ENCODE measurements around the gene BANP.
"Not testable (repeated sequence)": the region's sequence is repeated elsewhere in the genome, so short reads cannot be mapped to it uniquely, and the experiment has no call there.

The BANP gene

DNA sequence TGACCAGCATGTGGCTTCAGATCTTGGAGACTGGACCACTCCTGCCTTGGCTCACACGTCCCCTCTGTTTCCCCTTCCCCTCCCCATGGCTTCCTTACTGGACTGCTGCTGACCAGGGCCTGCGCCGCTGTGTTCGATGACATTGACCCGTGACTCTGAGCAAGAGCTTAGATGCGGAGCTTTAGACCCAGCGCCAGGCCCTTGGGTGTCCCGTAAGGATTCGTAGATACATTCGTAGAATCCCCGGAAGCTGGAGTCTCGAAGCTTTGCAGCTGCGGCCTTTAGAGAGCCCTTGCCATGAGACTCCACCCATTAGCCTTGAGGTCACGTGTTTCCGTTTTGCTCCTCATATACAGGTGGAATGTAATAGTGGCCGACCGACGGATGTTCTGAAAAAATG lies 65.2 kb downstream of the BANP start:
- not testable (repeated sequence) for DNase-seq

DNA sequence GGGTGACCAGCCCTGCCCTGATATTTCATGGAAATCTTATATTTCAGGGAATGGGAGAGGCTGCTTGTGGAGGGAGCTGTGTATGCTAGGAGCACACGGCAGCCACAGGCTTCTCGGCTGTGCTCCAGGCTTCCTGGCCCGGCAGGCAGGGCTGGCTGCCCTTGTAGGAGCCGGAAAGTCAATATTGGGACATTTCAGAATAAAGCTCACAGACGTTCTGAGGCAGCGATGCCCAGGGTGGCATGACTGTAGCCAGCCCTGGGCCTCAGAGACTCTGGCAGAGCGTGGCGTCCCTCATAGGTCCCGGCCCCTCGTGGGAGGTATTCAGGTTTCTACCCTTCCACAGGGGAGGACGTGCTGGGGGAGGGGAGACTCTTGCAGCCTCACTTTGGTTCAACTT lies 65.7 kb downstream of the BANP start:
- peak in 1 of 14 donors; percentile 41 for DNase-seq

DNA sequence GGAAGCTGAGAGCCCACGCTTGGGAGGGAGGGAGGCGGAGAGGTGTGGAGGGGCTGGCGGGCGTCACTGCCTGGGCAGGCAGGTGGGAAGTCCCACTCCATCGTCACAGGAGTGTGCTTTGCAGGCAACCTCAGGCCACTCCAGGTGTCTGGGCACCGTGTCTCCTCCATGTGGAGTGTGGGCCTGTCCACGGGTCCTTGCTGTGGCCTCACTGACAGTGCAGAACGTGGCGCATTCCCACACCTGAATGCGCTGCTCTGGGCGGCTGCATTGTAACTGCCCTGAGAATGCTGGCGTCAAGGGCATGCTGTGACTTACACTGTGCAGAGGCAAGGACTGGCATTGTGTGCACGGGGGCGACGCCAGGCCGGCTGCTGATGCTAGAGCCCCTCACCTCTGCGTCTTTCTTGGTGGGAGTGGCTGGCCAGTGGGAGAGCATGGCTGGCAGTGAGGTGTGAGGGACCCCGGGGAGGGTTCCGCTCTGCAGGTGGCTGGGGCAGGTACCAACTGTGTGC lies 66.4 kb downstream of the BANP start:
- no peak for DNase-seq

DNA sequence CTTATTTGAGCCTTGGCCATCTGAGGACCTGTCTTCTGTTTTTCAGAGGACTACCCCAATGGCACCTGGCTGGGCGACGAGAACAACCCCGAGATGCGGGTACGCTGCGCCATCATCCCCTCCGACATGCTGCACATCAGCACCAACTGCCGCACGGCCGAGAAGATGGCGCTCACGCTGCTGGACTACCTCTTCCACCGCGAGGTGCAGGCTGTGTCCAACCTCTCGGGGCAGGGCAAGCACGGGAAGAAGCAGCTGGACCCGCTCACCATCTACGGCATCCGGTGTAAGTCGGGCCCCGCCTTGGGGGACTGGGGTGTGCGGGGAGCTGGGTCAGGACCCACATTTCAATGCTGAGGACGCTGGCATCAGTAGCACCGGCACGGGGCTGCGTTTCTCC lies 67.1 kb downstream of the BANP start:
- DNase-seq, result not testable (repeated sequence)

DNA sequence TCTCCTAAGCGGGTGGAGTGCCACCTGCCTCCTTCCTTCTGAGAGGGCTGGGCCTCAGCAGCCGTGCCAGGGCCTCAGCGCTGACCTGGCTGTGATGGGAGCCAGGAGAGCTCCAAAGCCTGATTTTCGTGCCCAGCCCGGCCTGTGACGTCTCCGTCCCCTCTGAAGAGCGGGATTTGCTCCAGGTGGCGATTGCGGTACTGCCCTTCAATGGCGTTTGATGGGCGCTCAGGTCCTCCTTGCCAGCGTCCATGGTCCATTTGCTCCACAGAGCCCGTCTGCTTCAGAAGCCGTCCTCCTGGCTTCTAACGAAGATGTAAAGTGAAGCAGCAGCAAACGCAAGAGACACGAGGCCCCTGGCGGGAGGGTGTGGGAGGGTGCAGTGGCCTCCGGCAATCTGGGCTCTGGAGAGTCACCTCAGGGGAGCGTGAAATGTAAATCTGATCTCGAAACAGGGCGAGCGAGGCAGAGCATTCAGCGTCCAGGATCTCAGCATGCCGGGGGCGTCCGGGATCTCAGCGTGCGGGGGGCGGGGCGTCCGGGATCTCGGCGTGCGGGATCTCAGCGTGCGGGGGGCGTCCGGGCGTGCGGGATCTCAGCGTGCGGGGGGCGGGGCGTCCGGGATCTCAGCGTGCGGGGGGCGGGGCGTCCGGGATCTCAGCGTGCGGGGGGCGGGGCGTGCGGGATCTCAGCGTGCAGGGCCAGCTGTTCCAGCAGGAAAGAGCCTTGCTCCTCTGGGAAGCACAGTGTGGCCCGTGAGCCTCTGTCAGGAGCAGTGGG lies 68.0 kb downstream of the BANP start:
- DNase-seq, result peak in 1 of 14 donors; percentile 55

DNA sequence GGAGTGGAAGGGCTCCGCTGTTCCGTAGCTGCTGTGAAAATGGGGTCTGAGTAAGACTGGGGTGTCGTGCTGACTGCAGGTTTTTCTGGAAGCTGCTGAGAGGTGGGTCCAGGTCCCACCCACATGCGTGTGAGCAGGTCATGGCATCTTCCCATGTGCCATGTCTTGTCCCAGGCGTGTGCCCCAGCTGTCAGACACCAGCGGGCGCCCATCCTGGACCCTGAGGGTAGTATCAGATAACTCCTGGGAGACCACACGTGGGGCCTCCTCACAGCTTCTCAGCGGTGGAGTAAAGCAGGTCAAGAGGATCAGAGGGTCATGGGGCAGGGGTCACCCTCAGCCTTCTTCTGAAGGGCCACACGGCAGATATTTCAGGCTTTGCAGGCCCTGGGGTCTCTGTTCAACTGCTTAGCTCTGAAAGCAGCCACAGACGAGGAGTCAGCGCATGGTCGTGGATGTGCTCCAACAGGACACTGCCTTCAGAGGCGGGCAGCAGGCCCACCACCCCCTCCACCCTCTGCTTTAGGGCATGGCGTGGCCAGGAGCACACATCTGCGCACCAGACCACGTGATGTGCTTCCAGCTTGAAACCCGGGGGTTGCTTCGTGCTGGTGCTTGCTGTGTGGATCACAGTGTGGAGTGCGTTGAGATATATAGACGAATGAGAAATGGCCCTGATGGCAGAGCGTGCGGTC lies 68.7 kb downstream of the BANP start:
- no peak for DNase-seq

DNA sequence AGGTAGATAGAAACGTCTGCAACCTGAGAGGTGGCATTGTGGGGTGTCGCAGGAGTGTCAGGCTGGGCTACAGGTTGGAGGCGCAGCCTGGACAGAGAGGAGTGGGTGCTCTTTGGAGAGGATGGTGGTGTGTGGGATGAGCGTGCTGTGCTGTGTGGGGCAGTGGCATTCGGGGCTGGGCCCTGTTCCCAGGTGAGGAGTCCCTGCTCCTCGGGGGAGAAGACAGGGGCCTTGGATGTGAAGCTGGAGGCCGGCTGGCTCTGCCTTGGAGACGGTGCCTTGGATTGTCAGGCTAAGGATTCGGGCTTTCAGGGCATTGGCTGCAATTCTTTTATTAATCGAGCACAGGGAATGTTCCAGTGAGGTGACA lies 69.3 kb downstream of the BANP start:
- DNase-seq, result no peak

DNA sequence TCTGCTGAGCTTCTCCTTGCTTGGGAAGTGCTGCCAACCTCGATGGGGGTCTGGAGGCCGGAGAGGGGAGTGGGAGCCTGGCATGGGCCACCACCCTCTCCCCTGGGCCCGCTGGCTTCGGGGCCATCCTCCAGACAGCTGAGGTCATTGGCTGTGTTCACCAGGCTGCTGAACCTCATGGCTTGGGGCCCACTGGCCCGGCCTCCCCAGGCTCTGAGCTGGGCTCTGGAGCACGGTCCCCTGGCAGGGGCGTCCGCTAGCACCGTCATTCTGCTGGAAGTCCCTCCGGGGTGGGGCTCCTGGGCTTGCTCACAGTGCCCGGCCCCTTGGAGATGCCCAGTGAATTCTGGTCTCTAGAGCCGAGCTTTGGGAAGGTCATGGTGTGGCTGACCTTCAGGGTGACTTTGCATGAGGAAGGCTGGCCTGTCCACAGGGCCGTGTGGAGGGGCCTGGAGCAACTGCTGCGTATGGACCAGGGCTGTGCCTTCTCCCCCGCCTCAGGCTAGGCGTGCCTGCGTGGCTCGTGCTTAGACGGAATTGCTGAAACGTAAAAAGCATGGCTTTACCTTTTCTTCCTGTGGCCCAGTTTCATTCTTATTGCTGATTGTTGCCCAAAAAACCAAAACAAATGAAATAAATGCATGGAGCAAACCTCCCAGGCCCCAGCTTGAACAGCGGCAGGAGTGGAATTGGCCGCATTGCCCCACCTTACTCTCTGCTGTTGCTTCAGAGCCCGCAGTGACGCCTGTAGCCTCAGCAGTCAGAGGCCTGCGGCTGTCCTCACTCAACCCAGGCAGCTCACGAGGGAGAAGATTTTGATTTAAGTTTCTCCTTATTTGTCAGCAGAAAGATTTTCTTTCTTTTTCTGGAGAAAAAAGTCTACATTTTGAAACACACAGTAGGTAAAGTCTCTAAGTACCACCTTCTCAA lies 70.1 kb downstream of the BANP start:
- peak in 1 of 14 donors; percentile 55 for DNase-seq

DNA sequence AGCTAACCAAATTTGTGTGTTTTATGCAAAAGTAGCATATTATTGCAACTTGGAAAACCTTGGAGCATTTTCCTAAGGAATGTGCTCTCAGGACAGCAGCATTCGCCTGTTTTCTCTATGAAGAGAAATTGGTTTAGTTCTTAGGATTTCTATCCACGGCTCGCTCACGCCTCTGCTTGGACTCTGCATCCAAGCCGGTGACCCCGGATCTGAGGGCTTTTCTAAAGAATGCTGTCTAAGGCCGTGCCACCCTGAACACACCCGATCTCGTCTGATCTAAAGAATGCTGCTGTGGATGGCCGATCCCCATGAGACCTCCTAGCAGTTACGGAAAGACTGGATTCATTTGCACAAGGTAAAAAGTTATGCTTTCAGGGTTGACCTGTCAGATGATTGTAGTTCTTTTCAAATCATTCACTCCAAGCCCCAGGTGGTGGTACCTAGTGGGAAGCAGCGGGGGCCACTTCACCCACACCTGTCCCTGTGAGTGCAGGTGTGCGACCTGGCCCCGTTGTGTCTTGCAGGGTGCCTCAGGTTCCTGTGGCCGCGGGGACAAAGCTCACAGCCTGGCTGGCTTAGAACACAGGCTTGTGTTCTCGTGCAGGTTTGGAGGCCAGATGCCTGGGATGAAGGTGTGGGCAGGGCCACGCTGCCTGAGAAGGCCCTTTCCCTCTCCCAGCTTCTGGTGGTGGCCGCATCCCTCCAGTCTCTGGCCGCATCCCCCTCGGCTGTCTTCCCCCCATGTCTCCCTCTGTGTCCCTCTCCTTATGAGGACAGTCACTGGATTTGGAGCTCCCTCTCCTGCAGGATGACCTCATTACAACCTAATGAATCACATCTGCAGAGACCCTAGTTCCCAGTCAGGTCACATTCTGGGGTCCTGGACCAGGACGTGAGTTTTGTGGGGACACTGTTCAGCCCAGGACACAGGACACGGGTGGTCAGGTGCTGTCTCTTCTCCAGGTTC lies 71.1 kb downstream of the BANP start:
- DNase-seq, result no peak

DNA sequence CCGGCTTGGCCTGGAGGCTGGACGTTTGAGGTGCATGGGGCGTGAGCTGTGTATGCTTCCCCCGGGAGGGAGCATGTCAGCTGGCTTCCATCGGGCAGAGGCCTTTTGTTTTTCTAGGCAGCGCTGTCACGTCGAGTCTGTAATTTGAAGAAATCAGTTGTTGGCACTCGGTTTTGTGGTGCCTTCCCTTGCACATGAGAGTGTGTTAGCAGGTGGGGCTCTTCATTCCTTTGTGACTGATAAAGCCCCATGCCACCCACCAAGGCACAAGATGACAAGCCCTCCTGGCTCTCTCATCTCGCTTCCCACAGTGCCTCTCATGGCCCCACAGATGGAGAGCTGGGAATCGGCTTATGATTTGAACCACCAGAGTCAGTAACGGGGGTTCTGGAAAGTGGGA lies 72.1 kb downstream of the BANP start:
- DNase-seq, result no peak

DNA sequence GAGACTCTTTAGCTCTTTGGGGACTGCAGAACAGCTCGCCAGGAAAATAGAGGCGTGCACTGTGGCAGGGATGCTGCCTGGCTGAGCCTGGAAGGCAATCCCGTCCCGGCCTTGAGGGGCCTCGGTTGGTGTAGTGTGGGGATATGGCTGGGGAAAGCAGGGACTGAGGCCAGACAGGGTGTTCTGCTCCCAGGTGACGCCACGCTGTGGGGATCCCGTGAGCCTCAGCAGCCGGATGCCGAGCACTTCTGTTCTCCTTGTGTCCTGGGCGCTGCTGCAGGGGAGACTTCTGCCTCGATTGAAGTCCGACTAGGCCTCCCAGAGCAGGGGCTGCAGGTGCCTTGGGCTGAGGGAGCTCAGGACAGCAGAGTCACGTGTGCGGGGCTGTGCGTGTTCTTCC lies 72.6 kb downstream of the BANP start:
- DNase-seq, result no peak

DNA sequence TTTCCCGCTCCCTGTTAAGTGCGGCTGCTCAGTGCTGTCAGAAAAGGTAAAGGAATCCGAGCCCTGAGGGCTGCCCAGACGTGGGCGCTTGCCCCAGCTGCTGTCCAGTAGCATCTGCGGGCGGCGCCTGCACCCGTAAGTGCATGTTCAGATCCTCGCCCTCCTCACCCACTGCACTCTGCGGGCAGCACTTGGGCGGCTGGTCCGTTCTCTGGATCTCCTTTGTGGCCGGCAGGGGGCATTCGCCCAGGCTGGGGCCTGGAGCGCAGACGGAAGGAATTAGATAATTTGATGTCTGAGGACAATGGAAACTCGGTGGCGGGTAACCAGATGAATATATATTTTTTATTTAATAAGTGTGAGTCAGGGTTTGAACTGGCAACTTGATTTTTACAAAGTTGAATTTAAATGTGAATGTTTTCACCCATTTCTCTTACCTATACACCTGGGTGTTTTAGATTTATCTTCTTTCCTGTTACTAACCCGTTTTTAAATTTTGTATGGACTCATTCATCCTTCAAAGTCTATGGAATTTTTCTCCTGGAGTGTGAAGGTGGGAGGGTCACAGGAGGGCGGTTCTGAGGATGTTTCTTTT lies 73.4 kb downstream of the BANP start:
- DNase-seq, result not testable (repeated sequence)

DNA sequence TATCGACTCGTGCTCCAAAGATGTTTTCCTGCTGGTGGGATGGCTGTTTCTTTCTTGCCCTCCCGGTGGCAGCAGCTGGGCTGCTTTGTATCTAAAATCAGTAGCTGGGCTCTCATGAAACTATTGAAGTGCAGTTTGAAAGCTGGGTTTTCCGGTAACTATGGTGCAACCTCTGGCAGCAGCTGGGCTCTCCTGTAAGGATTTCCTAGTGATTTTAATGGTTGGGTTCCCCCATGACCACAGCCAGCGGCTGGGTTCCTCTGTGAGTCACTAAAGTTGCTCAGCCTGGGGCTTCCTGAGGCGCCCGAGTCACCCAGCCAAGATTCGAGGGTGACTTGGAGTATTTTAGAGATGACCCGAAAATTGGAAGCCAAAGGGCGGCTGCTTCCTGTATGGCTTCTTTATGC lies 73.9 kb downstream of the BANP start:
- peak in 1 of 14 donors; percentile 44 for DNase-seq

DNA sequence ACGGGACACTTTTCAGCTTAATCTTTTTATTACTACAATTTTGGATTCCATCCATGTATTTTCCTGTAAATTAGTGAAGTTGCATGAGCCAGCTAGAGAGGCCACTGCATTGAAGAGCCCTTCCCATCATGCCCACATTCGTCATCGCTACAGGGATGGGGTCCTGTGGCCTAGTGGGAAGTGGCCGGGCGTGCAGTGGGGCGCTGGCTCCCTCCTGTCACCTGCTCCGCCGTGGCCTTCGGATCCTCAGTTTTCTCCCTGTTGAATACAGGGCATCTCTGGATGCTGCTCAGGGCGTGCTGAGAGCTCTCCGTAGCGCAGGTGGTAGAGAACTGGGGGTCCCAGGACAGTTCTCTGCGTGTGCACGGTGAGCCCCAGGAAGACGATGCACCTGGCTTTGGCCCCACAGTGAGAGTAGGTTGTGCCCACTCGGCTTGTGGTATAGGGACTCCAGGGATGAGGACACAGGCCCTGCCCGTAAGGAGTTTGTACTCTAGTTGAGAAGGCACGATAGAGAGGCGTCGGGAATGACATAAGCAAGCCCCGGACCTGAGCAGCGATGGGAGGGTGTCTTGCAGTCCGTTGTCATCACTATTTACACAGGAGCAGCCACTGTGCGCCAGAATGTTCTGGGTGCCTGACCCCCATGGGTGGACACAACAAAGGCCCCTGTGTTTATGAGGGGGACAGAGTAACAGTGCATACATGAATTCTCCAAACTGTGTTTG lies 74.8 kb downstream of the BANP start:
- DNase-seq, result not testable (repeated sequence)

DNA sequence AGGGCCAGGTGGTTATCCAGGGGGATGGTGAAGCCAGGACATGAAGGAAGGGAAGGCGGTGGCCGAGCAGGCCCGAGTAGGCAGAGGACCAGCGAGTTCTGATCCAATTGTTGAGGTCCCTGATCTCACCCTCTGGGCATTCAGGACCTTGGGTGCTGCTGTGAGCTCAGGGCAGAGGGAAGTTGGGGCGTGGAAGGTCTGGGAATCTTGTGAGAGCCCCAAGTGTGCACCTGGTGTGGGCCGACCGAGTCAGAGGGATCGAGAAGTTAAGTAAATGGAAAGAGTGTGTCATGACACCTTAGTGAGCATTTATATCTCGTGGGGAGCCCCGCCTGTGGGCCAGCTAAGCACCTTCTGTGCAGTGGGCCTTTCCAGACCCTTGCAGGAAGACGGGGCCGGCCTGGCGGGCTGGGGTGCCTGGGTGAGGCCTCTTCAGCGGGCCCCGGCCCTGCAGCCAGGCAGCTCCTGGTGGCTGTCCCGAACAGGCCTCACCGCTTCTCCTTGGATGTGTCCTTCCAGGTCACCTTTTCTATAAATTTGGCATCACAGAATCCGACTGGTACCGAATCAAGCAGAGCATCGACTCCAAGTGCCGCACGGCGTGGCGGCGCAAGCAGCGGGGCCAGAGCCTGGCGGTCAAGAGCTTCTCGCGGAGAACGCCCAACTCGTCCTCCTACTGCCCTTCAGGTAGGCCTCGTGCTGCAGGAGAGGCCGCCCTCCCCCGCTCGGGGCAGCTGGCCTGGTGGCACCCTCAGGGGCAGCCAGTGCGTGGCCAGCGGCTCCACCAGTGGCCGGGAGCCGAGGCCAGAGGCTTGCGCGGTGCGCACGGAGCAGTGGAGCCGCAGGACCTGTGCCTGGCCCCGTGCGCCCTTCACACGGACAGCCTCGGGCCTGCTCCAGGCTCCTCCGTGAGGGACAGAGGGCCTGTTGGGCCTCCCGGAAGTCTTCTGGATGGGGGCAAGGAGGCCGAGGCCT lies 76.0 kb downstream of the BANP start:
- no peak for DNase-seq

DNA sequence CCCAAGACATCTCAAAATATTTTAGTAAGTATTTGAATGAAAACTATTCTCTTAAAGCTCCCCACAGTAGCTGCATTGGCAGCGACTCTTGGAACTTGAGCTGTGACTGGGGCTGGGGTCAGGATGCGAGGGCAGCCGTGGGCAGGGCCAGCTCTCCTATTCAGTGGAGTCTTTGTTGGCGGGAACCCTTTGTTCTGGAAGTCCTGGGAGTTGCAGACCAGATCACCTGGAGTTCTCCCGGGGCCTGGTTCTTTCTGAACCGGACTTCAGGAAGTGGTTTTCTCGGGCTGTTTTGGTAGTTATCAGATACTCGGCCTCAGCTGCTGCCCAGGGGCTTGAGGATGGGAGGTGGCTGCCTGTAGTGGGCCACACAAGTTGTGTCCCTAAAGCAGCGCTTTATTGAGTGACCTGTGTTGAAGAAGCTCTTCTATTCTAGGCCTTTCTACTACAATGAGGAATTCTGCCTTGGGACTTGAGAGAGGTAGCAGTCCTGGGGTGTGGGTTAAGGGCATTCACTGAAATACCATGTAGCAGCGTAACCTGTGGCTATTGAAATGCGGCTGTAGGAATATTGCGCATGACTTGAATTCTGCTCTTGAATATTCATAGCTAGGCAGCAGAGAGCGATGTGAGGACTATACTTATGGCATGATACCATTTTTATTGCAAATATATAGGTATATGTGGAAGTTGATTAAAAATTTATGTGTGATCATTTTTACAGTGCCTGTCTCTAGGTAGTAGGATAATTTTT lies 77.1 kb downstream of the BANP start:
- not testable (repeated sequence) for DNase-seq

DNA sequence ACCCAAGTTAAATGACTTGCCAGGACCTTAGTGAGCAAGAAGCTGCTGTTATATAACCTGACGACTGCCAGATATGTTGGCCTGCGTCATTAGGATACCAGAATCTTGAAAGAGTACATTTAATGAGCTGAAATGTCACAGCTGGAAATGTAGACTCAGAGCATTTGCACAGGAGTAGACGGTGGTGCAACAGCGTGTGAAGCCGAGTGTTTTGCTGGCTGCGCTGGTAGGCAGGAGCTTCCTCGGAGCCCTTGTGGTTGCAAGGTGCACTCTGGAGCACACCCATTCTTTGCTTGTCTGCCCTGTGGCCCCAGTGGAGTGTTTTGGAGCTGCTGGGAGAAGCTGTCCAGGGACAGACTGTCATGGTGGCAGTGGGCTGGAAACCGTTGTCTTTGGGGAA lies 79.3 kb downstream of the BANP start:
- DNase-seq, result no peak

DNA sequence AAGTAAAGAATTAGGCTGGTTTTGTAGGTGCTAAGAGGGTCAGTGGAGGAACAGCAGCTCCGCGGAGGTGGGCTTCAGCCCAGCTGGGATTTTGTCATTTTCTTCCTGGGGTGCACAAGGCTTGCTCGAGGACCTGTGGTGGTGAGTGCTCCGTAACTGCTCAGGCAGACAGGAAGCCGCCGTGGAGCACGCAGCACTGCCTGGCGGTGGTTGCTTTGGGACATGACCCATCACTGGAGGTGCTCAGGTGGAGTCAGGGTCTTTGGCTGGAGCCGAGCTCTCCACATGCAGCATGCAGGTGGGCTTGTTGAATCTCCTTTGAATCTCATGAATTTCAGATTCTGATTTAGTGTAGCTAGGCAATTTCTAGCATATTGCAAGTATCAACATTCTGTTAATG lies 79.7 kb downstream of the BANP start:
- DNase-seq, result not testable (repeated sequence)
